GM19238 (cell line): ENCODE results near the gene TMEM273.

Experiments used
- DNase-seq: peaks from one replicate; pipeline ENCODE4 v3.0.0; 2011; ENCODE audit warnings: low spot score; ENCODE audit not compliant: insufficient read length

Gene TMEM273

GRCh38 chr10:49187950-49188761 lies at the start of gene TMEM273:
TSS of gene TMEM273 (minus strand) at chr10:49188391. CDS start at chr10:49188336, 55 bp downstream.
- no peak for DNase-seq

- DNase-seq = no peak
Measured at GRCh38 chr10:49237985-49238384, 49.8 kb upstream of the TMEM273 start.

- DNase-seq = no peak
Measured at GRCh38 chr10:49235392-49235791, 47.2 kb upstream of the TMEM273 start.

GRCh38 chr10:49231086-49231820 lies 43.1 kb upstream of the TMEM273 start:
- no peak for DNase-seq

GRCh38 chr10:49230004-49230403 lies 41.8 kb upstream of the TMEM273 start:
- no peak for DNase-seq

- no peak for DNase-seq
Measured at GRCh38 chr10:49228677-49229076, 40.5 kb upstream of the TMEM273 start.

- DNase-seq = no peak
Measured at GRCh38 chr10:49227406-49227805, 39.2 kb upstream of the TMEM273 start.

- no peak for DNase-seq
Measured at GRCh38 chr10:49226594-49226993, 38.4 kb upstream of the TMEM273 start.

- DNase-seq = no peak
Measured at GRCh38 chr10:49225218-49225876, 37.2 kb upstream of the TMEM273 start.

- no peak for DNase-seq
Measured at GRCh38 chr10:49223205-49223604, 35.0 kb upstream of the TMEM273 start.

- DNase-seq = no peak
Measured at GRCh38 chr10:49222170-49222569, 34.0 kb upstream of the TMEM273 start.

GRCh38 chr10:49220679-49221078 lies 32.5 kb upstream of the TMEM273 start:
- no peak for DNase-seq

GRCh38 chr10:49220031-49220430 lies 31.8 kb upstream of the TMEM273 start:
- no peak for DNase-seq

- no peak for DNase-seq
Measured at GRCh38 chr10:49219248-49219647, 31.1 kb upstream of the TMEM273 start.

- no peak for DNase-seq
Measured at GRCh38 chr10:49218480-49218879, 30.3 kb upstream of the TMEM273 start.

- DNase-seq = no peak
Measured at GRCh38 chr10:49217645-49218044, 29.5 kb upstream of the TMEM273 start.

GRCh38 chr10:49213211-49213610 lies 25.0 kb upstream of the TMEM273 start:
- no peak for DNase-seq

- no peak for DNase-seq
Measured at GRCh38 chr10:49212783-49213182, 24.6 kb upstream of the TMEM273 start.

GRCh38 chr10:49212076-49212475 lies 23.9 kb upstream of the TMEM273 start:
- no peak for DNase-seq

- DNase-seq = no peak
Measured at GRCh38 chr10:49208996-49209395, 20.8 kb upstream of the TMEM273 start.

- DNase-seq = no peak
Measured at GRCh38 chr10:49207936-49208487, 19.8 kb upstream of the TMEM273 start.

GRCh38 chr10:49207113-49207512 lies 18.9 kb upstream of the TMEM273 start:
- DNase-seq = no peak
